Hematopoietic multipotent progenitor cell treated with erythropoietin and hydrocortisone succinate and interleukin-3 and kit ligand, for 15 days (in vitro differentiated cells): ENCODE data around the gene C3orf22.

Experiments used
- DNase-seq: peaks from one replicate; pipeline ENCODE4 v3.0.0-alpha.2; 2015; ENCODE audit warnings: low spot score

C3orf22 gene

DNA sequence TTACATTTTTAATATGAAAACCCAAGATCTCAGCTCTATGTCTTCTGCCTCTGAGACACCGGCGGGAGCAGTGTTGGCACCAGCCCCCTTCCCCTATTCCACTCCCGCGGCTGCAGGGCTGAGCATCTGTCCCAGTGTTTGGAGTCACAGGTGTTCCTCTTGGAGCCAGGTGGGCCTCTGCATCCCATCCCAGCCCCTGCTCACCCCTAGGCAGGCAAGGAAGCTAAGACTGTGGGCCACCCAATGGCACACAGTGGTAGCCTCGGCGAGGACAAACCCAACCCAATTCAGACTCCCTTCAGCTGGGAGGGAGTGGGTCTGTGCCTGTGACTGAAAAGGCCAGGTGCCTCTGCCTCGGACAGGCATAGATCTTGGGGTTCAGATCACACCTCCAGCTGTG, 31.7 kb downstream of the C3orf22 start:
- DNase-seq, result no peak

DNA sequence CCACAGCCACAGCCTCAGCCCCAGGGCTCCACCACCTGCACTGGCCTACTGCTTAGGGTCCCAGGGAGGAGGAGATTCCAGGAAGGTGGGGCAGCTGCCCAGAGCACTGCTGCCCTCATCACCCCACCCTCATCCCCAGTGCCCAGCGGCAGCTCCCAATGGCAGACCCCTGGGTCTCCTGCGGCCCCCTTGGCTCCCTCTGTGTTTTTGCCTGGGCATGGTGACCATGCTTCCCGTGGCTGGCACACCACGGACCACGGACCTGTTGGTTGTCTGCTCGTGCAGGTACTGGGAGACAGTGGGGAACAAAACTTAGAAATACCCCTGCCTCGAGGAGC, 32.1 kb downstream of the C3orf22 start:
- no peak for DNase-seq

DNA sequence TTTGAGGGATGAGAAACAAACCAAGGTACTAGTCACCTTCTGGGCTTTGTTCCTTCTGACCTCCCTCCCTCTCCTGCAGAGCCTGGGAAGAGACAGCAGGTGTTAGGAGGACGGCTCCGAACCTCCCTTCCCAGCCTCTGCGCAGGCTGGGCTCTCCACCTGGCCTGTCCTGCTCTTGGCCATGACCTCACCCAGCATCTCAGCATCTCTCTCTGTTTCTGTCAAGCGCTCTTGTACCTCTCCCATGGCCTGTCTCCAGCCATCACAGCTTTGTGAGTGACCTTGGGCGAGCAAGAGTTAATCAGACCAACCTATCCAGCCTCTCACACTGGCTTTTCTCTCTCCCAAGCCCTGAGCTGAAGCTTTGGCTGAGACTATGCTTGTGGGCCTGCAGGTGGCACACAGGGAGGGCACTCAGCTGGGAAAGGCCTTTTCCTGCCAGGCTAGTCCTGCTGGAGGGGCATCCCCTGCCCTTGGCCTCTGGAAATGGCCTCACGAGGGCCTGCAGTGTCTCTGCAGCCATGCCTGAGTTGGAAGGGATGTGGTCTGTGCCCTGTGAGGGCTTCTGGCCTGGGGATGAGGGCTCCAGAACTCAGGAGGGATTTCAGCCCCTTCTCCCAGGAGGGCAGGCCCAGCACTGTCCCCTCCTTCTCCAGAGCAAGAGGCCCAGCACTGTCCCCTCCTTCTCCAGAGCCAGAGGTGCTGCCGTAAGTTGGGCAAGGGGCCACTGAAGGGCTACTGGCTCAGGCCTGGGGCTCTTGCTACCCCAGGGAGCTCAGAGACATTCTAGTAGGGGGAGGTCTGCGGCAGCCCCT, 32.7 kb downstream of the C3orf22 start:
- no peak for DNase-seq

DNA sequence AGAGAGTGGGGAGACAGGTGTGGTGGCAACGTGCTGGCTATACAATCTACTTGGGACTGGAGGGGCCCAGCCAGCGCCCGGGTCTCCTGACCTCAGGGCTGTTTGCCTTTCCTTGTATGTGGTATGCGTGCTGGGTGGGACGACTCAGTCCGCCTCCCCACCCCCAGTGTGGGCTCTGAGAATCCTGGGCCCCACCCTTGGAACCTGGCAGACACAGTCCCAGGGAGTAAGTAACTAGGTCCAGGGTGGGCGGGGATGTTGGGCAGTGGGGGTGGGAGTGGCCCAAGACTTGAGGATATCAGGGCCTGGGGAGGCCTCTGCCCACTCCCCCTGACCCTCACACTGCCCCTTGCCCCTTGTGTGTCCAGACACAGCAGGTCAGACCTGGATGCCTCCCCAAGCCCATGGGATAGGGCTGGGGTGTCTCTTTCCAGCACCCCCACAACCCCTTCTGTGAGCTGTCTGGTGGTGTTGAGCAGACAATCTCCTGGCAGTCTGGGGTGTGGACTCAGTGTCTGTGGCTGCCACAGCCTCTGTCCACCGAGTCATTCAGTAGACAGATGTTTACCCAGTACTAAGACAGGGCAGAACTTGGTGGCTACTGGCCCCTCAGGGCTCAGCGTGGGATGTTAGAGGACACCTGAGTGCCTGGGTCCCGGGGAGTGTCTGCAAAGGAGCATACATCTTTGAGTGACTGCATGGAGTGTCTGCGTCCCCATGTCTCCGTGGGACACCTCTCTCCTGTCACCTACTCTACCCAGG, 33.5 kb downstream of the C3orf22 start:
- DNase-seq, result no peak

DNA sequence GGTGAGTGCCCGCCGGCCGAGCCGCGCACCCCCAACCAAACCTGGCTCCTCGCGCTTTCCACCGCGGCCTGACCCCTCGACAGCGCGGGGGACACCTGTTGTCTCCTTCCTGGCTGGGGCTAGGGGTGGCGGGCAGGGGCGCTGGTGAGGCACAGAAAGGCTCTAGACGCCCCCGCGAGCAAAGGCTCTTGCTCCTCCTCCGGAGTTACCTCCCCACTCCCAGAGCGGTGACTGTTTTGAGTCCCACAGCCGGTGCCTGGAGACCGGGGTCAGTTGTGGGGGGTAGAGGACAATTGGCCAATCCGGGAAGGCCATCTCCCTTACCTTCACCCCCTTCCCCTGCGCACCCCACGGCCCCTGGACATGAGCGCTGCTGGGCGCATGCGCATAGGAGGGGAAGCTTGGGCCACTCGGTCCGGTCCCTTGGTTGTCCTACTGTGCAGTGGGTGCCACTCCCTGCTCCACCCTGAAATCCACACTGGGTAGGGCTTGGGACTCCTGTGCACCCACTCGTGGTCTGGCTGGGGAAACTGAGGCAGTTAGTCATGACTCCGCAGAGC, 34.2 kb downstream of the C3orf22 start:
- DNase-seq, result no peak

DNA sequence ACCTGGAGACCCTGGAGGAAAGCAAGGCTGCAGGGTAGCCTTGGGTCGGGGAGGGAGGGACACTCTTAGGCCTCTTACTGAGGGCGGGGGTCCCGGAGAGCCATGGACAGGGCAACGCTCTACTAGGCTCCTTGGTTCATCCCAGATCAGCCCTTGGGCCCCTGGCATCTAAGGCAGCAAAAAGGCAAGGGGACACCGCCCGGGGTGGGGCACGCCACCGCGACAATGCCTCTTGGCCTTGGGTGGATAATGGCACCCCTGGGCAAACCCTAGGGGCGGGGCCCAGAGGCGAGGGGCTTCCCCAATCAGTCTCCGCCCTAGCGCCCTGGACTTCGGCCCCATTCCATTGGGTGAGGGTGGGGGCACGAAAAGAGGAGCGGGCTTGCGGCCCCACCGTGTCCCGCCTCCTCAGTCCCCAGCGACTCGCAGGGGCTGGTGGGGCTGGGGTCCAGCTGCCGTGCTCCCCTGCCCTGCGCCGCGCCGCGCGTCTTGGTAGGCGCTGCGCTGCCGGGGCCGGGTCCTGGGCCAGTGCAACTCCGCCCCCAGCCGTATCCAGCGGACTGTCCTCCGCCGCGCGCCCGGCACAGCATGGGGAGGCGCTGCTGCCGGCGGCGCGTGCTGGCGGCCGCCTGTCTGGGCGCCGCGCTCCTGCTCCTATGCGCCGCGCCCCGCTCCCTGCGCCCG, 34.8 kb downstream of the C3orf22 start, which contains the start of gene CHST13:
CHST13 (plus strand) TSS at position 411 of the 684 bp plus-strand sequence; CDS start at position 589, 178 bp downstream.
- no peak for DNase-seq

DNA sequence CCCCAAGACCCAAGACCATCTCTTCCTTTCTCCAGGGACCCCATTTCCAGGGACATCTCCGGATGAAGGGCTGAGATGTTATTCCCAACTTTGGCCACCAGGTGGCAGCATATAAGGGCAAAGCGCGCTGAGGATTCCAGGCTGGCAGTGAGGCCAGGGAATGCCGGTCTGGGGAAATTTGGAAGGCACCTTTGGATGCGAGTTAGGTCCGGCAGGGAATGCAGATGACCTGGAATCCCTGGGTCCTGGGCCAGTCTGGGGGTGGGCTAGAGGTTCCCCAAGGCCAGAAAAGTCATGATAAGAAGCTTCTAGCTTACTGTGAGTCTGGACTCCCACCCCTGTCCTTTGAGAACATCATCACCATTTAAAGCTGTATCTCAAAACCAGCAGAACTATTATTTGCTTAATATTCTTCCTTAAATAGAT, 36.4 kb downstream of the C3orf22 start:
- peak; percentile 55 for DNase-seq

DNA sequence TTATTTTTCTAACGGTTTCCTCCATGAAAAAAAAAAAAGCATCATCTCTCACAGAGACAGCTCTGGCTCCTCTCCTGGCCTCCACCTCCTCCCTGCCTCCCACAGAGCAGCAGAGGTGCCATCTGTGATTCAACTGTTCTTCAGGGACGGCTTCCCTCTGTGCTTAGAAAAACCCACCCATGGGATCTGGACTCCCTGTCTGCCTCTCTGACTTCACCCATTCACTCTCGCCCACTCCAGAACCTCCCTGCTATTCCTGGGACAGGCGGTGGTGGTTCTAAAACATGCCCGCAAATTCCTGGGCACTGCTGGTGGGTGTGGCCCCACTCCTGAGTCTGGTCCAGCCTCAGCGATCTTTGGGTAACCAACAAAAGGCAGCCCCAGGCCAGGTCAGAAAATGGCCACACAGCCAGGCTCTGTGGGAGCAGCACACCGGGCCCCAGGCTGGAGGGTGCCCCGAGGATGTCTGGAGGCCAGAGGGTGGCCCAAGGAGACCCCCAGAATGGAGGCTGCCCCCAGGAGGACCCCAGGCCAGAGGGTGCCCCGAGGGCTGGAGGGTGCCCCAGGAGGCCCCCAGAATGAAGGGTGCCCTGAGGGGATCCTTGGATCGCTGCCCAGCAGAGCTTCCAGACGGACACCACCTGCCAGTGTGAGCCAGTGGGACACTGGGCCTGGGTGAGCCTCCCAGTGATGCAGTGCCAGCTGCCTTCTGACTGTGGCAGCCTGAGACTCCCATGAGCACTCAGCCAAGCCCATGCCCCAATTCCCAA, 37.4 kb downstream of the C3orf22 start:
- no peak for DNase-seq

DNA sequence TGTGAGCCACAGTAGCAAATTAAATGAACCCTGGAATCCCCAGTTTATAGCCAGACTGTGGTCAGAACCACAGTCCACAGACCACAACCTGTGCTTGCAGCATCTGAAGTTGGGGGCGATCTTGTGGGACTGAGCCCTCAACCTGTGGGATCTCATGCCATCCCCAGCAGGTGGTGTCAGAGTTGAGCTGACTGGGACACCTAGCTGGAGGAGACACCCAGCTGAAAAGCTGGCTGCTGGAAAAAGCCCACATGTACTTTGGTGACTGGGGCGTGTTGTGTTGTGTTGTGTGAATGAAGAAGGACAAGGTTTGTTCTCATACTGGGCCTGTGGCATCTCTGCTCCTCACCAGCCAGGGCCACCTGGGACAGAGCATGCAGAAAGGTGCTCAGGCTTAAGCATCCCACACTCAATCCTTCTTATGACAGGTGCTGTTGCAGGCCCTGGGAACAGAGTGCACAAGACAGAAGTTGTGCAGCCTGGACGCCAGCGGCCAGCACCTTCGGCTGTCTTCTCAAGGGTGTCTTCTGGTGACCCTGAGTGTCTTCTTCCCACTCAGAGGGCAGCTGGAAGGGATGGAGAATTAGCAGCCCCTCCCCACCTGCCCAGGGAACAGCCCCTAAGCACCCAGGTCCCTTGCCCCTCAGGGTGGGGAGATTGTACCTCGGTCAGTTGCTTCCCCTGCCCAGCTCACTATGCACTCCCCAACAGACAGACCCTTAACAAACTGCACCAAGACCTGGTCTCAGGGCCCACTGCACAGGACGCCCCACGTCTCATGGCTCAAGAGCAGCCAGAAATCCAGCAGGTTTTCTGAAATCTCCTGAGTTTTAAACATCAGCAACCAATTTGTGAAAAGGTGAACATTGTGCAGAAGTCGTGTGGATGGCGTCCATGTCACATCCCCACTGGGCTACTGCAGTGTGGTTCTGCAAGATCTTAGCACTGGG, 39.0 kb downstream of the C3orf22 start:
- DNase-seq, result no peak

DNA sequence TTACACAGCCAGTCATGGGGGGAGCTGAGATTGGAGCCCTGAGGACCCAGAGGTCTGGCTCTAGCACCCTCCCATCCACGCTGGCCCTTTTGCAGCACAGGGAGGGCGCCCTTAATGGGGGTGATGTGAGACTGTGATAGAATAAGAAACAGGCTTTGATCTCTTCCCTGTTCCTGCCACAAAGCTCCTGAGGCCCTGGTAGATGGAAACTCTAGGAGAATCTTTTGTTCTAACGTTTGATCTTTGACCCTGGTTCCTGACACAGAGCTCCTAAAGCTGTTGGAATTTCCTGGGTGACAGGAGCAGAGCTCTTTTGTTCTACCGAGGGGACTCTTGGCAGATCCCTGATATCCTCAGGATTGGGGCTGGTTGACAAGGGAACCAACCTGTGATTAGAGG, 40.0 kb downstream of the C3orf22 start:
- no peak for DNase-seq

DNA sequence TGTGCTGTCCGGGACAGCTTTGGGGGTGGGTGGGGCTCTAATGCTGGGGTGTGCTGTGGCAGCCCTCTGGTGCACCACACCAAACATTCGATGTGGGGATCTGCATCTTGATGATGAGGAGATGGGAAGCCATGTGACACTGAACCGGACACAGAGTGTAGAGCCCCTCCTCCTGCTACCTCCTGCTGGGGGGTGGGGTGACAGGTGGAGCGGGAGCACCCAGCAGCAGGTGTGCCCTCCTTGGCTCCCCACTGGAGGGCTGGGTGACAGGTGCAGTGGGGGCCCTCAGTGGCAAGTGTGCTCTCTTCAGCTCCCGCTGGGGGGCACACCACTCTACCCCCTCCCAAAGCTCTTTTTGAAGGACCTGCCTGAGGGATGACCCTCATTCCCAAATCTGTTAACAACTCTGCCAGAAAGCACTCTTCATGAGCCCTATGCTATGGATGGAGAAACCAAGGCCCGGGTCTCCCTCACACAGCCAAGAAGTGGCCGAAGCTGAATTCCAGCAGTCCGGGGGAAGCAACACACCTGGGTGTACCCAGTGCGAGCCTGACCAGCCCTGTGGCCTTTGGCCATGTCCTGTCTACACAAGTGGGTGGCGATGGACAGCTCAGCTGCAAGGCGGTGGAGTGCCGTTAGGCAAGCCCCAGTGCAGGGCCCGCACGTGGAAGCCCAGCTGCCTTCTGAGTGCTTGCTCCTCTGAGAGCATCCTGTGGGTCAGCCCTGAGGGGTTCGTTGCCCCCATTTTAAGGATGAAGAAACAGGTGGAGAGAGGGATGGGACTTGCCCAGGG, 40.5 kb downstream of the C3orf22 start:
- DNase-seq, result no peak

DNA sequence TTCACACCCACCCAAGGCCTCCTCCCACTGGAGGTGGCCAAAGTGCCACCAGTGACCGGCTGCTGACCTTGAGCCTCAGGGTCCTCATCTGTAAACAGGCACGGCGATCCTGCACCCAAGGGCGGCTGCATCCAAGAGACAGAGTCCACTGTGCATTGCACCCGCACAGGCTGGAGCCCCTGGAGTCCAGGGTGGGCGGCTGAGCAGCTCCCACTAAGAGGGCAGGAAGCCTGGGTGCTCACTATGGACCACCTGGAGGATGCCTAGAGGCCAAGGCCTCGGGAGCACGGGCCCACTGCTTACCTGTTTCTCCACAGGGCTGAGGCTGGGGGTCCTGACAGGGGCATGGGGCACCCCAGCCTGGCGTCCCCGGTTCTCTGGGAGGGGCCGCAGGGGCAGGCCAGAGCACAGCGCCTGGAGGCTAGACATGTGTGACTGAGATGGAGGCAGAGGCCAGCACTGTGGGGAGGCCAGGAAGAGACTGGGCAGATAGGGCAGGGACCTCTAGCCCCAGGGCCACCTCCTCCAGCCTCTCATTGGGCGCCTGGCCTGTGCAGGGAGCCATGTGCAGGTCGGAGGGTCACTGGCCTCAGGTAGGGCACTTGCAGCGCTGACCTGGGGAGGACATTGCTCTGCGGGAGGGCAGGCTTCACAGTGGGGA, 41.3 kb downstream of the C3orf22 start, which contains the start of gene UROC1:
UROC1 (minus strand) TSS at position 483 of the 661 bp plus-strand sequence; CDS start at position 429, 54 bp downstream.
- DNase-seq, result no peak

DNA sequence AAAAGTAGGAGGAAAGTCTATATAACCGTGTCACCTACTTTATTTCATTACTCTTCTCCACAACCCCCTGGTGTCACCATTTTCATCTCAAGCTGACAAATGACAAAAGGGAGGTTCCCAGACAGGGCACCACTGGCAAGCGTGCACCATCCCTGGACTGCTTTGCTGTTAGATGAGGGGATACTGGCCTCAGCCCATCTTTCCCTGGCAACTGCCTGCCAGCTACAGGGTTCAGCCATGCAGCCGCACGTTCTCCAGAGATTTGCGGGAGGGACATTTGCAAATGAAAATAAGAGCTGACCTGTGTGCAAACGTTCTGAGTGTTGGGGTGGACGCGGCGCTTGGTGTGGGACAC, 41.8 kb downstream of the C3orf22 start:
- DNase-seq, result no peak

DNA sequence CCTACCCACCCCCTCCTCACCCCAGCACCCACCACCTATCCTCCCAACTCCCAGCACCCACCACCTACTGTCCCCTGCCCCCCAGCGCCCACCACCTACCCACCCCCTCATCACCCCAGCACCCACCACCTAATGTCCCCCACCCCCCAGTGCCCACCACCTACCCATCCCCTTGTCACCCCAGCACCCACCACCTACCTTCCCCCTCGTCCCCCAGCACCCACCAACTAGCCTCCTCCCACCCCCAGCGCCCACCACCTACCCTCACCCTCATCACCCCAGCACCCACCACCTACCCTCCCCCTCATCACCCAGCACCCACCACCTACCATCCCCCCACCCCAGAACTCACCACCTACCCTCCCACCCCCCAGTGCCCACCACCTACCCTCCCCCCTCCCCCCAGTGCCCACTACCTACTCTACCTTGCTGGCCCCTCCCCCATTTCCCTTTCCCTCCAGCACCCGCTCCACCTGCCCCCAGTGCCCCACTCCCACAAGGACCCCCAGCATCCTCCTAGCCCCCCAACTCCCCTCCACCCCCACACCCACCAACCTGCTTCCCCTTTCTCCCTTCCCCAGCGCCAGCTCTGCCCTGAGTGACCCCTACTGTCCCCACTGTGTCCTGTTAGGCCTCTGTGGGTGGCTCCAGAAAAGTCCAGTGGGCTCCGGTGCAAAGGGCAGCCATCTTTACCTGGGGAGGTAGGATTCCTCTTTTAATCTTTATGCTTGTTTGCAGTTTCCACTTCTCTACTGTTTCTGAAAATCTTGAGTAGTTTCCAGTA, 42.4 kb downstream of the C3orf22 start:
- no peak for DNase-seq

DNA sequence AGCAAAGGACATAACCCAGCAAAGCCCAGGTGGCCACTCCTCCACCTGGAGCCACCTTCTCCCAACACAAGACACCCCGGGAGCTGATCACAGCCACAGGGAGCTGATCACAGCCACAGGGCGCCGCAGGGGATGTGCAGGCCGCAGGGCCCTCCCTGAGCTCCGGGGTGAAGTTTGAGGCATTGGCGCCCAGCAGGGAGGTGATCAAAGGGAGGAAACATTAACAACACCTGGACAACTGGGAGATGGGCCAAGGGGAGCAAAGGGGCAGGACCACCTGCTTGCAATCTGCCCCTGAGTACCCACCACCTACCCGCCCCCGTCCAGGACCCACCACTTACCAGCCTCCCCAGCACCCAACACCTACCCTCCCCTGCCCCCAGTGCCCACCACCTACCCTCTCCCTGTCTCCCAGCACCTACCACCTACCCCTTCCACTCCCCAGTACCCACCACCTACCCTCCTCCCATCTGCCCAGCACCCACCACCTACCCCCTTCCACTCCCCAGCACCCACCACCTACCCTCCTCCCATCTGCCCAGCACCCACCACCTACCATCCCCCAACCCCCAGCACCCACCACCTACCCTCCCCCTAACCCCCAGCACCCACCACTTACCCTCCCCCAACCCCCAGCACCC, 43.5 kb downstream of the C3orf22 start:
- no peak for DNase-seq

DNA sequence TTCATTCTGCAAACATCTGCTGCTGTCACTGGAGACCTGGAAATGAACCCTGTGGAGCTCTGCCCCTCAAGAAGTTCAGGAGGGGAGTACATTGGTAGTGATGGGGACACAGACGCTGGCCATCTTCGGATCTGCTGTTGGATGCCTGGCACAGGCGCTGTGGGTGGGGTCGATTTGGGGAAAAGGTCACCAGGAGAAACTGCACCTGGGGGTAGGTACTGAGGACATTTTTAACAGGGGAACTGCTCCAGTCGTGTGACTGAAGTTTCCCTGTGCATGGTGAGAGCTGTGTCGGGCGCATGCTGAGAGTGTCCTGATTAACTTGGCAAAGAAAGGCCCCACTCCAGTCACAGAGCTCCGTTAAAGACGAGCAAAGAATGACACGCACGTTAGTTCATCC, 44.6 kb downstream of the C3orf22 start:
- no peak for DNase-seq

DNA sequence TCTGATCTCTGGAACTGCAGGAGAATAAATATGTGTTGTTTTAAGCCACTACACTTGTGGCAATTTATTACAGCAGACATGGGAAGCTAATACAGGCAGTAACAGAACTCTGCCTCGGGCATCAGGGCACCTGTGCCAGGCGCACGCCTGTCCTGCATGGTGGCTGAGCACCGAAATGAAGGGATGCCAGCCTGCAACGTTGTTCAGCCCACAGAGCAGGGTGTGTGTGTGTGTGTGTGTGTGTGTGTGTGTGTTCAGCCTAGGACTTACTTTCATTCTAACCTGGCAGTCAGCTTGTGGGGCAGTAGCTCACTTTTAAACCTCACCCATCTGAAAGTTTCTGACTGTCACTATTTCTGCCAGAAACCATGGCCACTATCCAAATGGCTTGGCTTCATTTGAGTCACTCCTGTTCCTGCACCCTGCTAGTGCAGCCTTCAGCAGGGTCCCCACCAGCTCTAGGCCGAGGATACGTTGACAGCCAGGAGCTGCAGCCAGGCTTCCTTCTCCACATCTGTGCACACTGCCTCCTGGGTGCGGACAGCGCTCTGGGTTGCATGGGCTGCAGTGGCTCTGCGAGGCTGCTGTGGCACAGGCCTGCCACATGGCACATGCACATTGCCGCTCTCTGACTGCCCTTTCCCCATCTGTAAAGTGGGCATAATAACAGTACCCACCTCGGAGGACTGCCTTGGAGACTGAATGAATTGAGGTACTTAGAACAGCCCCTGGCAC, 45.6 kb downstream of the C3orf22 start:
- DNase-seq, result no peak
